Endothelial cell (in vitro differentiated cells): ENCODE results near the gene CPO. TPM values are rescaled to one million over a fixed set of nuclear protein-coding genes. Genes with fewer than 3 reads are reported as not detected.

Experiments
- DNase-seq: peaks from one replicate; pipeline ENCODE4 v3.0.0; 2021; ENCODE audit warnings: low spot score
- H3K27ac Mint-ChIP-seq: one replicate; pipeline ENCODE4 v1.8.0; 2021; ENCODE audit warnings: mixed read lengths, inconsistent platforms; ENCODE audit not compliant: unreplicated experiment
- H3K27me3 Mint-ChIP-seq: one replicate; pipeline ENCODE4 v1.8.0; 2021; ENCODE audit warnings: mild to moderate bottlenecking, moderate library complexity, mixed read lengths, inconsistent platforms; ENCODE audit not compliant: unreplicated experiment
- H3K36me3 Mint-ChIP-seq: one replicate; pipeline ENCODE4 v1.8.0; 2021; ENCODE audit warnings: mild to moderate bottlenecking, low read depth, mixed read lengths, inconsistent platforms; ENCODE audit not compliant: unreplicated experiment
- H3K4me1 Mint-ChIP-seq: one replicate; pipeline ENCODE4 v1.8.0; 2021; ENCODE audit warnings: mild to moderate bottlenecking, mixed read lengths, inconsistent platforms; ENCODE audit not compliant: unreplicated experiment
- H3K4me3 Mint-ChIP-seq: one replicate; pipeline ENCODE4 v1.8.0; 2021; ENCODE audit warnings: mild to moderate bottlenecking, mixed read lengths, inconsistent platforms; ENCODE audit not compliant: unreplicated experiment
- H3K9me3 Mint-ChIP-seq: one replicate; pipeline ENCODE4 v1.8.0; 2021; ENCODE audit warnings: mixed read lengths, inconsistent platforms; ENCODE audit not compliant: unreplicated experiment
- total RNA-seq: library from RNA; stranded (reverse); fragmentation: NEBNext Ultra II Directional; extraction: Animal tissue kit (Norgen Biotek cat#: 25700); gene quantifications from one replicate; pipeline ENCODE4 v1.2.1, GENCODE V29; 2021; ENCODE audit not compliant: unreplicated experiment
- TF ChIP-seq, protein P1 (sequence below): fragments of 200-600 bp; sonication (generic); IDR thresholded peaks from one replicate; pipeline ENCODE4 v1.5.0; 2021; ENCODE audit warnings: antibody characterized with exemption; ENCODE audit not compliant: unreplicated experiment

Gene CPO
- total RNA-seq, 1 donor from 2014 or later = not detected

- peaks cover 2% of the 10 kb centered on the region for H3K27me3 Mint-ChIP-seq
- no peak overlapping the region for H3K27ac Mint-ChIP-seq
- TF ChIP-seq, protein P1, sequence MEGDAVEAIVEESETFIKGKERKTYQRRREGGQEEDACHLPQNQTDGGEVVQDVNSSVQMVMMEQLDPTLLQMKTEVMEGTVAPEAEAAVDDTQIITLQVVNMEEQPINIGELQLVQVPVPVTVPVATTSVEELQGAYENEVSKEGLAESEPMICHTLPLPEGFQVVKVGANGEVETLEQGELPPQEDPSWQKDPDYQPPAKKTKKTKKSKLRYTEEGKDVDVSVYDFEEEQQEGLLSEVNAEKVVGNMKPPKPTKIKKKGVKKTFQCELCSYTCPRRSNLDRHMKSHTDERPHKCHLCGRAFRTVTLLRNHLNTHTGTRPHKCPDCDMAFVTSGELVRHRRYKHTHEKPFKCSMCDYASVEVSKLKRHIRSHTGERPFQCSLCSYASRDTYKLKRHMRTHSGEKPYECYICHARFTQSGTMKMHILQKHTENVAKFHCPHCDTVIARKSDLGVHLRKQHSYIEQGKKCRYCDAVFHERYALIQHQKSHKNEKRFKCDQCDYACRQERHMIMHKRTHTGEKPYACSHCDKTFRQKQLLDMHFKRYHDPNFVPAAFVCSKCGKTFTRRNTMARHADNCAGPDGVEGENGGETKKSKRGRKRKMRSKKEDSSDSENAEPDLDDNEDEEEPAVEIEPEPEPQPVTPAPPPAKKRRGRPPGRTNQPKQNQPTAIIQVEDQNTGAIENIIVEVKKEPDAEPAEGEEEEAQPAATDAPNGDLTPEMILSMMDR = no peak
- no peak for DNase-seq
- peaks cover 13% of the 10 kb centered on the region for H3K4me1 Mint-ChIP-seq
- no peak overlapping the region for H3K4me3 Mint-ChIP-seq
- H3K9me3 Mint-ChIP-seq = peaks cover 8% of the 10 kb centered on the region
- peaks cover 10% of the 10 kb centered on the region for H3K36me3 Mint-ChIP-seq
These were observed 18.9 kb downstream of the CPO start for GRCh38 chr2:206958261-206958660.

- H3K27ac Mint-ChIP-seq = no peak overlapping the region
These were observed 23.6 kb downstream of the CPO start for GRCh38 chr2:206962966-206963365.

DNA sequence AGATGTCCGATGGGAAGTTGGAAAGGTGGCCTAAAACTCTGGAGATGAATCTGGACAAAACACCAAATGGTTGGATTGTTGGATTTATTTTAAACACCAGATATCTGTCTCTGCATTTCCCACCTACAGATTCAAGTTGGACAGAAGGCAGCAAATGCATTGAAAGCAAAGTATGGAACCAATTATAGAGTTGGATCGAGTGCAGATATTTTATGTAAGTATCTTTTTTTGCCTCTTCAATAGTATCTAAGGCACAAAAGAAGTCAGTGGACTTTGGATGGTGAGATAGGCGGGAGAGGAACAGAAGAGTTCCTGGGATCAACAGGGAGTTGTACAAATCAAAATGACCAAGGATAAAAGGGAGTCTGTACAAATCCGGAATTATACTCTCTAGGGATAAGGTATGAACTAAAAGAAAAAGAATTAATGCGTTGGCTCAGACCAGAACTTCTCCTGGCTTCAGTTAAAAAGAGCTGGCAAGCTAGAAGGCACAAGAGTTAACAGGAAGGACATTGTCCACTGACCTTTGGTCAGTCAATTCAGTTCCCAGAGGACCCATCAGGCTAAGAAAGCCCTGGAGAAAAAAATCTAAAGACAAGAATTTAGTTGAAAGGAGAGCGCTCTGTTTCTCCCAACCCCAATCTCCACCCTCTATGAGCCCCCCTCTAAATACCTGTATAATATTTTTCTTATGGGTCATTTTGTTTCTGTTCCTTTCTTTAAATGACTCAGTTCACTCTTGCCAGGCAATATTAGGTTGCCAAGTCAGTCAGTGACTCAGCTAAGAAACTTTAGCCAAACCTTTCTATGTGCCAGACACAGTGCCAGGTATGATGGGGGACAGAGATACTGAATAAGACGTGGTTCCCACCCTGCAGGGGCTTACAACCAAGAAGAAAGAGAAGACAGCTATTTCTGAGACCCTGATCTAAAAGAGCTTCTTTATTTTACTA lies 29.1 kb downstream of the CPO start:
- no peak overlapping the region for H3K27ac Mint-ChIP-seq
- no peak overlapping the region for H3K4me3 Mint-ChIP-seq
- peaks cover 2% of the 10 kb centered on the region for H3K27me3 Mint-ChIP-seq
- peaks cover 11% of the 10 kb centered on the region for H3K4me1 Mint-ChIP-seq
- TF ChIP-seq, protein P1 = no peak
- H3K9me3 Mint-ChIP-seq = no peaks in the 10 kb centered on the region
- DNase-seq = no peak
- no peaks in the 10 kb centered on the region for H3K36me3 Mint-ChIP-seq

More at GRCh38 chr2:206962966-206963365, 23.6 kb downstream of the CPO start:
- Mint-ChIP-seq H3K4me1 (peaks cover 20% of the 10 kb centered on the region), H3K4me3 (no peak overlapping the region), H3K9me3 (no peaks in the 10 kb centered on the region), H3K27me3 (peaks cover 3% of the 10 kb centered on the region), H3K36me3 (no peaks in the 10 kb centered on the region)
- DNase-seq = no peak
- TF ChIP-seq, protein P1 = no peak

DNA sequence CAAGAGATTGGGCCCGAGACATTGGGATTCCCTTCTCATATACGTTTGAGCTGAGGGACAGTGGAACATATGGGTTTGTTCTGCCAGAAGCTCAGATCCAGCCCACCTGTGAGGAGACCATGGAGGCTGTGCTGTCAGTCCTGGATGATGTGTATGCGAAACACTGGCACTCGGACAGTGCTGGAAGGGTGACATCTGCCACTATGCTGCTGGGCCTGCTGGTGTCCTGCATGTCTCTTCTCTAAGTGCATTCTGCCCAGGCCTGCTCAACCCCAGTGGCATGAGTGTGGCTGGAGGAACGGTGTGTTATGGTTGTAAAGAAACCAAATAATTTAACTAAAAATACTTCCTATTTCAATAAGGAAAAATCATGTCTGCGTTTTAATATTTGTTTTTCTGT lies 29.9 kb downstream of the CPO start:
- Mint-ChIP-seq H3K4me1 (peaks cover 12% of the 10 kb centered on the region), H3K36me3 (no peaks in the 10 kb centered on the region), H3K27me3 (peaks cover 2% of the 10 kb centered on the region), H3K9me3 (no peaks in the 10 kb centered on the region), H3K27ac (no peak overlapping the region), H3K4me3 (no peak overlapping the region)
- TF ChIP-seq, protein P1 = no peak
- DNase-seq = no peak
